Endothelial cell of umbilical vein (primary cell): ENCODE measurements around the gene CARD9.

ENCODE experiments used
- CTCF ChIP-seq, 2 donors: IDR thresholded peaks; 1 replicate in 1 of 2; 2 replicates in 1 of 2; pipeline ENCODE4 v1.5.1; 2011; ENCODE audit warnings: low read length in 2 of 2, mild to moderate bottlenecking in 2 of 2, moderate library complexity in 2 of 2, control low read depth in 1 of 2, inconsistent platforms in 1 of 2, low read depth in 1 of 2; ENCODE audit not compliant: insufficient read depth in 1 of 2; ENCODE audit errors: extremely low read depth in 1 of 2
- EZH2 ChIP-seq: IDR thresholded peaks from 2 replicates; pipeline ENCODE4 v1.6.1; 2012; ENCODE audit warnings: borderline replicate concordance, low read depth, mild to moderate bottlenecking, moderate library complexity, low read length, inconsistent platforms; ENCODE audit not compliant: severe bottlenecking
- GATA2 ChIP-seq: IDR thresholded peaks from 2 replicates; pipeline ENCODE4 v1.7.0; 2011; ENCODE audit warnings: low read depth, mild to moderate bottlenecking, moderate library complexity, mixed read lengths, low read length; ENCODE audit not compliant: insufficient read length, insufficient read depth
- POLR2A ChIP-seq: IDR thresholded peaks from 2 replicates; pipeline ENCODE4 v1.6.1; 2012; ENCODE audit warnings: low read depth, mild to moderate bottlenecking, control low read depth, low read length
- POLR2AphosphoS5 ChIP-seq: IDR thresholded peaks from 2 replicates; pipeline ENCODE4 v1.6.1; 2012; ENCODE audit warnings: low read depth, mild to moderate bottlenecking, control low read depth, low read length, moderate library complexity; ENCODE audit not compliant: insufficient read depth

- TF ChIP-seq CTCF (IDR thresholded peaks at IDR 0.05; ENCODE audit: extremely low read depth in 1 of 2, insufficient read depth in 1 of 2, low read depth in 1 of 2, low read length in 2 of 2), result no peak
- no peak for TF ChIP-seq POLR2AphosphoS5
- no peak for TF ChIP-seq POLR2A
- no peak for TF ChIP-seq EZH2
- TF ChIP-seq GATA2, result no peak
Measured at GRCh38 chr9:136389396-136389795, 15.9 kb upstream of the CARD9 start.
